Fibroblast of lung (primary cell): ENCODE measurements around the gene SYN1. TPM values are rescaled to one million over a fixed set of nuclear protein-coding genes. Genes with fewer than 3 reads are reported as not detected.

ENCODE experiments used
- DNase-seq, 2 donors: peaks; one replicate each; pipeline versions ENCODE4 v3.0.0 to v3.0.0-alpha.2; 2010; ENCODE audit warnings: low read depth in 2 of 2
- H2AFZ ChIP-seq: 2 replicates; pipeline ENCODE4 v1.5.1; 2012; ENCODE audit warnings: low read length, control low read depth, inconsistent platforms
- H3K27ac ChIP-seq: 2 replicates; pipeline ENCODE4 v1.5.1; 2011; ENCODE audit warnings: low read length, control low read depth; ENCODE audit not compliant: insufficient read depth
- H3K27me3 ChIP-seq: 2 replicates; pipeline ENCODE4 v1.5.1; 2011; ENCODE audit warnings: mild to moderate bottlenecking, low read length; ENCODE audit not compliant: control insufficient read depth, insufficient read depth
- H3K36me3 ChIP-seq: 2 replicates; pipeline ENCODE4 v1.5.1; 2011; ENCODE audit warnings: low read length; ENCODE audit not compliant: control insufficient read depth, insufficient read depth
- H3K4me1 ChIP-seq: 2 replicates; pipeline ENCODE4 v1.5.1; 2011; ENCODE audit warnings: low read length; ENCODE audit not compliant: control insufficient read depth, insufficient read depth; ENCODE audit errors: extremely low read depth
- H3K4me2 ChIP-seq: 2 replicates; pipeline ENCODE4 v1.5.1; 2011; ENCODE audit warnings: low read length, control low read depth; ENCODE audit not compliant: insufficient read depth; ENCODE audit errors: extremely low read depth
- H3K4me3 ChIP-seq, 4 experiments: fragments of 200-600 bp in 1 of 4; sonication (generic) in 1 of 4; replicated peaks in 1 of 4; 2 replicates each; pipeline ENCODE4 v1.5.1; 2011 to 2016; ENCODE audit warnings: low read length in 4 of 4, low read depth in 3 of 4, mild to moderate bottlenecking in 3 of 4, control low read depth in 2 of 4, inconsistent platforms in 1 of 4, mixed read lengths in 1 of 4; ENCODE audit not compliant: insufficient read depth in 1 of 4; ENCODE audit errors: control extremely low read depth in 1 of 4
- H3K79me2 ChIP-seq: 2 replicates; pipeline ENCODE4 v1.5.1; 2012; ENCODE audit warnings: mild to moderate bottlenecking, low read length, inconsistent platforms; ENCODE audit not compliant: control insufficient read depth, insufficient read depth
- H3K9ac ChIP-seq: 2 replicates; pipeline ENCODE4 v1.5.1; 2011; ENCODE audit warnings: mild to moderate bottlenecking, low read length, control low read depth; ENCODE audit not compliant: insufficient read depth
- H3K9me3 ChIP-seq: 2 replicates; pipeline ENCODE4 v1.5.1; 2012; ENCODE audit warnings: low read depth, low read length; ENCODE audit not compliant: control insufficient read depth, insufficient read depth
- H4K20me1 ChIP-seq: 2 replicates; pipeline ENCODE4 v1.5.1; 2011; ENCODE audit warnings: low read length; ENCODE audit not compliant: control insufficient read depth, insufficient read depth; ENCODE audit errors: extremely low read depth
- CTCF ChIP-seq, 2 donors: IDR thresholded peaks in 1 of 2; conservative IDR thresholded peaks in 1 of 2; 1 replicate in 1 of 2; 2 replicates in 1 of 2; pipeline ENCODE4 v1.5.1; 2011 to 2012; ENCODE audit warnings: low read length in 2 of 2, control low read depth in 1 of 2, inconsistent platforms in 1 of 2, low read depth in 1 of 2, mild to moderate bottlenecking in 1 of 2
- EZH2 ChIP-seq: IDR thresholded peaks from 2 replicates; pipeline ENCODE4 v1.5.1; 2012; ENCODE audit warnings: low read length, control low read depth, mild to moderate bottlenecking; ENCODE audit errors: missing control alignments
- polyA plus RNA-seq, 2 donors: library from polyadenylated mRNA; depleted of rRNA in 1 of 2; stranded (reverse) in 1 of 2; unstranded in 1 of 2; fragments of >200 nt; gene quantifications; 2 replicates each; pipeline ENCODE4 v1.2.1, GENCODE V29; 2011 to 2012; ENCODE audit warnings: missing spikeins in 1 of 2
- total RNA-seq: library from RNA; depleted of rRNA; stranded (reverse); fragments of >200 nt; gene quantifications from 2 replicates; pipeline ENCODE4 v1.2.1, GENCODE V29; 2014

The SYN1 gene
- total and polyA plus RNA-seq, 2 donors (not counting 1 experiment from before 2014, with no cell fraction given), result 0.17 to 0.56 TPM

GRCh38 chrX:47574076-47574546, 45.5 kb downstream of the SYN1 start:
- no peak for TF ChIP-seq CTCF (conservative IDR thresholded peaks at IDR 0.05 in 1 of 2, IDR thresholded peaks at IDR 0.05 in 1 of 2; ENCODE audit: low read depth in 1 of 2, low read length in 2 of 2)
- no peak for TF ChIP-seq EZH2
- H3K9ac ChIP-seq, result peak overlapping the region; percentile 69
- no peak overlapping the region for H2AFZ ChIP-seq
- peak overlapping the region; percentile 84 for H3K27ac ChIP-seq
- peak overlapping the region; percentile 35 for H3K4me2 ChIP-seq
- no peak for DNase-seq
- no peaks in the 10 kb centered on the region for H3K27me3 ChIP-seq
- no peaks in the 10 kb centered on the region for H3K36me3 ChIP-seq
- H3K9me3 ChIP-seq, result no peaks in the 10 kb centered on the region
- no peaks in the 10 kb centered on the region for H3K79me2 ChIP-seq
- H3K4me1 ChIP-seq, result peaks cover 11% of the 10 kb centered on the region
- H4K20me1 ChIP-seq, result no peaks in the 10 kb centered on the region
- peak overlapping the region in 2 of 4 experiments; percentile 14 to 37 for H3K4me3 ChIP-seq

- Histone ChIP-seq H3K4me1 (peaks cover 7% of the 10 kb centered on the region), H3K4me3 (peak overlapping the region in 2 of 4 experiments; percentile 14 to 37), H3K9me3 (no peaks in the 10 kb centered on the region), H3K79me2 (no peaks in the 10 kb centered on the region), H3K4me2 (peak overlapping the region; percentile 35), H3K9ac (peak overlapping the region; percentile 69), H4K20me1 (no peaks in the 10 kb centered on the region), H3K36me3 (no peaks in the 10 kb centered on the region), H2AFZ (no peak overlapping the region), H3K27ac (peak overlapping the region; percentile 84), H3K27me3 (no peaks in the 10 kb centered on the region)
- no peak for TF ChIP-seq CTCF (conservative IDR thresholded peaks at IDR 0.05 in 1 of 2, IDR thresholded peaks at IDR 0.05 in 1 of 2; ENCODE audit: low read depth in 1 of 2, low read length in 2 of 2)
- no peak for TF ChIP-seq EZH2
- peak; percentile 61 to 69 for DNase-seq
These were observed 46.1 kb downstream of the SYN1 start for GRCh38 chrX:47573341-47574075.

GRCh38 chrX:47572773-47573340, 46.8 kb downstream of the SYN1 start:
- Histone ChIP-seq H3K9ac (no peak overlapping the region), H3K9me3 (no peaks in the 10 kb centered on the region), H3K4me1 (peaks cover 4% of the 10 kb centered on the region), H3K79me2 (no peaks in the 10 kb centered on the region), H2AFZ (no peak overlapping the region), H3K27me3 (no peaks in the 10 kb centered on the region), H3K4me3 (no peak overlapping the region), H4K20me1 (no peaks in the 10 kb centered on the region), H3K4me2 (no peak overlapping the region), H3K36me3 (no peaks in the 10 kb centered on the region), H3K27ac (peak overlapping the region; percentile 84)
- no peak for DNase-seq
- TF ChIP-seq CTCF (conservative IDR thresholded peaks at IDR 0.05 in 1 of 2, IDR thresholded peaks at IDR 0.05 in 1 of 2; ENCODE audit: low read depth in 1 of 2, low read length in 2 of 2) (no peak), EZH2 (no peak)
